ENCODE results near the gene SLC30A2.

The SLC30A2 gene

DNA sequence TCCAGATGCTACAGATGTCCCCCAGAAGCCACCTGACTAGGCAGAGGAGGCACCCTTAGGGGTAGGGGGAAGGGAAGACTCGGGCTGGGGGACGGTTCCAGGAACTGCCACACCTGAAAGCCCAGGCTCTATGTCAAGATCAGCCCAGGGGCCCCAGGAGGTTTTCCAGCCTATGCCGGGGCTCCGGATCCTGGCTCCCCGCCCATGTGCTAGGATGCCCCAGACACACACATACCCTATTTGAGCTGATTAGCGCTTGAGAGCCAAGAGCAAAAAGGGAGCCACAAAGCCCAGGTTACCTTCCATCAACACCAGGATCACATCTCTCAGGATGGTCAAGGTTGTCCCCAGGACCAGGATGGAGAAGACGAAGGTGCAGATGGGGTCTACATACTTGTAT is 4.5 kb downstream of the SLC30A2 start:
- FAIRE-seq (no peak), DNase-seq (ENCODE audit: insufficient read length, low spot score) (no peak)
- TF ChIP-seq, protein P1, sequence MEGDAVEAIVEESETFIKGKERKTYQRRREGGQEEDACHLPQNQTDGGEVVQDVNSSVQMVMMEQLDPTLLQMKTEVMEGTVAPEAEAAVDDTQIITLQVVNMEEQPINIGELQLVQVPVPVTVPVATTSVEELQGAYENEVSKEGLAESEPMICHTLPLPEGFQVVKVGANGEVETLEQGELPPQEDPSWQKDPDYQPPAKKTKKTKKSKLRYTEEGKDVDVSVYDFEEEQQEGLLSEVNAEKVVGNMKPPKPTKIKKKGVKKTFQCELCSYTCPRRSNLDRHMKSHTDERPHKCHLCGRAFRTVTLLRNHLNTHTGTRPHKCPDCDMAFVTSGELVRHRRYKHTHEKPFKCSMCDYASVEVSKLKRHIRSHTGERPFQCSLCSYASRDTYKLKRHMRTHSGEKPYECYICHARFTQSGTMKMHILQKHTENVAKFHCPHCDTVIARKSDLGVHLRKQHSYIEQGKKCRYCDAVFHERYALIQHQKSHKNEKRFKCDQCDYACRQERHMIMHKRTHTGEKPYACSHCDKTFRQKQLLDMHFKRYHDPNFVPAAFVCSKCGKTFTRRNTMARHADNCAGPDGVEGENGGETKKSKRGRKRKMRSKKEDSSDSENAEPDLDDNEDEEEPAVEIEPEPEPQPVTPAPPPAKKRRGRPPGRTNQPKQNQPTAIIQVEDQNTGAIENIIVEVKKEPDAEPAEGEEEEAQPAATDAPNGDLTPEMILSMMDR (IDR thresholded peaks at IDR 0.05; ENCODE audit: insufficient read depth, missing control alignments), result no peak

DNA sequence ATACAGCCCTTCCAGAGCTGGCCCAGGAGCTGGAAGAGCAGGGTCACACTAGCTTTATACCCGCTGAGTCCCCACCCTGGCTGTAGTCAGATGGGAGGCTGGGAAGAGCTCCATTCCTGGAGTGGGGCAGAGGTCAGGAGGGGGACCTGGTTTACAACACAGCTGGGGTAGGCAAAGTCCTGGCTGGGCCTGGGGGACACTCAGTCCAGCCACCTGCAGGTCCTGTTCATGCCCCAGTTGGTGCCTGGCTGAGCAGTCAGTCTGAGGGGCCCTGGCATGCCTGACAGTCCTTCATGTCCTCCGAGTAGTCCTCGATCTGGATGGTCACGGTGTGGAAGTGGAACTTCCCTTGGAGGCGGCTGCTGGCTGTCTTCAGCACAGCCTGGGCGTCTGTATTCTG is 7.0 kb downstream of the SLC30A2 start:
- TF ChIP-seq, protein P1 (IDR thresholded peaks at IDR 0.05; ENCODE audit: insufficient read depth, missing control alignments), result no peak
- no peak for DNase-seq (ENCODE audit: insufficient read length, low spot score)
- no peak for FAIRE-seq

DNA sequence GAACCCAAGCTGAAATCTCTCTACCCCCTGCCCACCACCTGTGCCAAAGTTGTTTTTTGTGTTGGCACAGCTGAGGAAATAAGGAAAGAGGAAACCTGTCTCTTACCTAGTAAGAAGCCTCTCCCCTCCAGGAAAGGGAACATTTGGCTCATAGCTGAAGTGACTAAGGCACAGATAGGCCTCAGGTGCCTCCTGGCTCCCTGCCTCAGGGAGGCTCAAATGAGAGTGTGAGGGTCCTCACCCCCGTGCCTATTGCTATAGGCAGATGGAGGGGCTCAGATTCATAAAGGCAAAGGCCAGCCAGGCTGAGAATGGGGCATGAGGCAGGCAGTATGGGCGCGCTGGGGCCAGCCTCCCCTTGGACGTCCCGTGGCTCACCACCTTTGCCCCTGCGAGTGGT is 7.4 kb downstream of the SLC30A2 start:
- FAIRE-seq, result no peak
- no peak for DNase-seq (ENCODE audit: insufficient read length, low spot score)

DNA sequence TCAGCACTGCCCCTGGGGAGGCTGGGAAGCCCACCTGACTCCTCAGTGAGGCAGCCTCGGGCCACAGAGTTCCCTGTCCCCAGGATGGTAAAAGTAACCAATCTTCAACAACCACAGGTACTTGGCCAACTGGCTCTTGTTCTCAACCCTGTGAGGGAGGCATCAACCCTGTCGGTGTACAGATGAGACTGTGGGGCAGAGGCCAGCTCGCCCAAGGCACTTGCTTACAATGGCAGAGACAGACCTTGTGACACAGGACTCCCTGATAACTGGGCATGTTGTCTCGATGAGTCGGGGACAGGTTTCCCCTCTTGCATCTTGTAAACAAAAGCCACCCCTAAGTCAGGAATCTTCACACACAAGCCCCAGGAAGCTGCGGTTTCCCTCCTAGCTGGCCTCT is 8.0 kb downstream of the SLC30A2 start:
- no peak for DNase-seq (ENCODE audit: insufficient read length, low spot score)
- TF ChIP-seq, protein P1 (IDR thresholded peaks at IDR 0.05; ENCODE audit: insufficient read depth, missing control alignments), result no peak
- no peak for FAIRE-seq

More for the DNA sequence above, 7.4 kb downstream of the SLC30A2 start:
- TF ChIP-seq, protein P1 (IDR thresholded peaks at IDR 0.05; ENCODE audit: insufficient read depth, missing control alignments), result no peak

DNA sequence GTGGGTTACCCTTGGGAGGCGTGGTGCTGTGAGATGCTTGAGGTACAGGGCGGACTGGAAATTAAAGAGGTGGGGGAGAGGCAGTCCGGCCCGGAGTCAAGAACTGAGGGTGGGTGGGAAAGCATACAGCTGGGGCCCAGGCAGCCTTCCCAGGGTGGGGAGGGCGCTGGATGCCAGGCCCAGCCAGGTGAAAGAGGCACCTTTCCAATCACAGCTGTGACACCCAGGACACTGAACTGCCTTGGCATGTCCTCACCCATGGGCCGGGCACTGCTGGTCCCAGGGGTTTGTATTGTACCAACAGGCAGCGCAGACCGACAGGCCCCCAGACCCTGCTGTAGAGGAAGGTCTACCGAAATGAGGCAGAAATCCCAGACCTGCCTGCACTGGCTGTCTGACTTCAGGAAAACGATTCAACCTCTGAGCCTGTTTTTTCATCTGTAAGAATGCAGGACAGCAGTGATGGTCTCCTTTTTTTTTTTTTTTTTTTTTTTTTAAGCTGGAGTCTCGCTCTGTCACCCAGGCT is 9.1 kb downstream of the SLC30A2 start:
- FAIRE-seq, result no peak

DNA sequence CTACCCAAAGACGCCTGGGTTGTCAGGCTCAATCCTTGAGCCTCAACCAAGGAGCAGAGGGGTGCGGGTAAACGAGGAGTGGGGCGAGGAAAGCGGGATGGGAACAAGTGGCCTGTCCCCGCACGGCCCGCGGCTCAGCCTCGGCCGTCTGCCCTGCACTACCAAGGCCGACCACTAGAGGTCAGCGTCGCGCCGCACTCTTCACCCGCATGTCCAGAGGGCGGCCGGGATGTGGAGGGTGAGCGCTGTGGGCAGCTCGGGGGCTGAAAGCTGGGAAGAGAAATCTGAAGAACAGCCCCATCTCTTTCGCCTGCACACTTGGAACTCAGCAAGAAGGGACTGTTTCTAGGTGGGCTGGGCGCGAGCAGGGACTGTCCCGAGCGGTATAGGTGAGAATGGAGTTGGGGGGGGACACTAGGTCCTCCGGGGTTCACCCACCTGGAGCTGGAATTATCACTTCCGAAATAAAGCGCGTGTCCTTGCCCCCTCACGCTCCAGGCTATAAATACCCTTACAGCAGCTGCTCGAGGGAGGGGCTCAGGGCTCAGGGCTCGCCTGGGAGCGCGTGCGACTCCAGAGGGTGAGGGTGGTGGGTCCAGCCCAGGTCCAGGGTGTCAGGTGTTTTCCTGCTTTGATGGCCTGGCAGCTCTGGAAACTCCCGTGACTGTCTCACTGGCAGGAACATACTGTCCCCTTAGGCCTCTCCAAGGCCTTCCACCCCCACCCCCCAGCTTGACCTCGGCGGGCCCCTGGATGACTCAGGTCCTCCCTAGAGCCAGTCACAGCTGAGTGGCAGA is 9.8 kb downstream of the SLC30A2 start:
- TF ChIP-seq, protein P1 (IDR thresholded peaks at IDR 0.05; ENCODE audit: insufficient read depth, missing control alignments), result peak; percentile 76
- FAIRE-seq (no peak), DNase-seq (ENCODE audit: insufficient read length, low spot score) (peak; percentile 66)

More for the DNA sequence above, 9.1 kb downstream of the SLC30A2 start:
- TF ChIP-seq, protein P1 (IDR thresholded peaks at IDR 0.05; ENCODE audit: insufficient read depth, missing control alignments), result no peak
- DNase-seq (ENCODE audit: insufficient read length, low spot score), result no peak
